Heart right ventricle (tissue), 16 donors: ENCODE measurements around the gene SEPTIN10. TPM values are rescaled to one million over a fixed set of nuclear protein-coding genes. Genes with fewer than 3 reads are reported as not detected.

ENCODE experiments used
- ATAC-seq, 8 donors: fragments of 200-7000 bp; cut with Tn5 transposase; one replicate each; pipeline ENCODE4 v1.9.1; 2020; ENCODE audit warnings: mild to moderate bottlenecking in 8 of 8, moderate library complexity in 8 of 8, moderate number of reproducible peaks in 1 of 8
- DNase-seq, 2 donors: peaks; one replicate each; pipeline ENCODE4 v3.0.0-alpha.2; 2020
- H3K27ac ChIP-seq, 10 donors: fragments of 200-600 bp; sonication (generic) in 2 of 10; one replicate each; pipeline versions ENCODE4 v1.5.0 to v1.8.0; 2020 to 2022; ENCODE audit warnings: mild to moderate bottlenecking in 3 of 10
- H3K27me3 ChIP-seq, 7 donors: fragments of 200-600 bp; one replicate each; pipeline ENCODE4 v1.8.0; 2021 to 2022; ENCODE audit warnings: mild to moderate bottlenecking in 2 of 7
- H3K36me3 ChIP-seq, 9 donors: fragments of 200-600 bp; sonication (generic) in 1 of 9; one replicate each; pipeline versions ENCODE4 v1.5.0 to v1.8.0; 2020 to 2022; ENCODE audit warnings: mild to moderate bottlenecking in 2 of 9
- H3K4me1 ChIP-seq, 9 donors: fragments of 200-600 bp; sonication (generic) in 1 of 9; one replicate each; pipeline versions ENCODE4 v1.5.0 to v1.8.0; 2020 to 2022; ENCODE audit warnings: mild to moderate bottlenecking in 4 of 9
- H3K4me3 ChIP-seq, 10 donors: fragments of 200-600 bp; sonication (generic) in 2 of 10; one replicate each; pipeline versions ENCODE4 v1.5.0 to v1.8.0; 2020 to 2022; ENCODE audit warnings: mild to moderate bottlenecking in 7 of 10, moderate library complexity in 2 of 10
- H3K9me3 ChIP-seq, 11 donors: fragments of 200-600 bp in 10 of 11; sonication (generic) in 2 of 11; one replicate each; pipeline versions ENCODE4 v1.5.0 to v1.8.0; 2013 to 2022; ENCODE audit warnings: mild to moderate bottlenecking in 2 of 11, control low read depth in 1 of 11, moderate library complexity in 1 of 11
- CTCF ChIP-seq, 9 donors: fragments of 200-600 bp; sonication (generic) in 2 of 9; IDR thresholded peaks; one replicate each; pipeline versions ENCODE4 v1.5.0 to v1.8.0; 2021 to 2022; ENCODE audit warnings: antibody characterized with exemption in 9 of 9, mild to moderate bottlenecking in 5 of 9, moderate library complexity in 1 of 9
- WGBS, 2 donors: extraction: QIAGEN DNeasy Blood & Tissue Kit; methylation state at CpG; one replicate each; pipeline ENCODE4 v1.1.7; 2013; ENCODE audit warnings: inconsistent platforms in 1 of 2; 5-methylcytosine and 5-hydroxymethylcytosine counted together
- intact Hi-C, 10 donors: fragments of 100-400 bp; cut with DNase I; formaldehyde crosslinking; loops; one replicate each; pipeline versions ENCODE4 v1.11.1 to v1.14.2; 2022
- polyA plus RNA-seq, 2 donors: library from polyadenylated mRNA; stranded (reverse); fragments of 200-250 nt; gene quantifications; one replicate each; pipeline ENCODE4 v1.2.3, GENCODE V29; 2013
- total RNA-seq, 10 donors: library from RNA; stranded (reverse); fragmentation: NEBNext Ultra II Directional in 3 of 10; extraction: Animal tissue kit (Norgen Biotek cat#: 25700) in 3 of 10; gene quantifications; one replicate each; pipeline versions ENCODE4 v1.2.1 to v1.2.4, GENCODE V29; 2021 to 2023
- donor health status: Arrhythmogenic right ventricular cardiomyopathy.
- donor health status: ischemic (EF 13 %, LVEDD 7.1; RV severe dilation, severe dysfunction).
- donor health status: healthy with polysubstance abuse.
- donor health status: DM: no; HTN: yes; CAD: no.
- donor health status: DM: no; HTN: no; CAD: no.
- donor health status: ischemic (EF 25% LVEDD 6.9; RV normal size, moderate dysfunction).
- donor health status: ischemic (EF 25% LVEDD 5.7; RV mildly dilated, moderate dysfunction).
- donor health status: healthy.
- donor health status: DM: yes; HTN: yes; CAD: no.
- donor health status: Ischemic cardiomyopathy.
- donor health status: ischemic (EF 35%, LVEDD 5.7; RV mildly dilated, moderate dysfunction).
- donor health status: nonischemic (EF 11% LVEDD 7.7; RV severe dilation, severe dysfunction).
- donor health status: DM: yes; HTN: yes; CAD: no.
- donor health status: PGD.
- donor health status: ischemic (EF 29% LVEDD 5.4; RV normal size, mild dysfunction).
- donor health status: nonischemic (EF 23%, LVEDD 6.1; RV moderate dilation, normal function).

The SEPTIN10 gene
- total and polyA plus RNA-seq, 12 donors: 20.9 to 61.0 (median 50.1) TPM

- Histone ChIP-seq H3K27ac (peak overlapping the region in 7 of 10 donors; percentile 56 to 79 (median 67)), H3K4me3 (no peak overlapping the region), H3K36me3 (no peaks in the 10 kb centered on the region), H3K27me3 (no peaks in the 10 kb centered on the region), H3K9me3 (peaks cover 0 to 5% (median 0%) of the 10 kb centered on the region in 11 donors), H3K4me1 (peaks cover 0 to 14% (median 4%) of the 10 kb centered on the region in 9 donors)
- intact Hi-C loops: loop anchor here in 1 of 10 donors (10.0 kb wide), 1 partner anchor 229 kb away; no protein-coding TSS in a partner anchor
- DNase-seq (no peak), ATAC-seq (peak in 7 of 8 donors; percentile 49 to 75 (median 54))
- no peak for TF ChIP-seq CTCF (IDR thresholded peaks at IDR 0.05)
- 71 to 77% methylated on average over 20 of the region's 20 CpGs for WGBS, 2 donors
Measured at GRCh38 chr2:109513749-109514588, 99.8 kb downstream of the SEPTIN10 start.

GRCh38 chr2:109513230-109513629, 100.5 kb downstream of the SEPTIN10 start:
- no peak for ATAC-seq

GRCh38 chr2:109512076-109512475, 101.7 kb downstream of the SEPTIN10 start:
- H3K4me3 ChIP-seq: no peak overlapping the region

More at GRCh38 chr2:109513230-109513629, 100.5 kb downstream of the SEPTIN10 start:
- peaks cover 0 to 14% (median 4%) of the 10 kb centered on the region in 9 donors for H3K4me1 ChIP-seq
- DNase-seq: no peak
- peaks cover 0 to 5% (median 0%) of the 10 kb centered on the region in 11 donors for H3K9me3 ChIP-seq
- 96 to 98% methylated on average over 5 of the region's 5 CpGs for WGBS, 2 donors
- intact Hi-C loops: loop anchor here in 1 of 10 donors (10.0 kb wide), 1 partner anchor 228 kb away; no protein-coding TSS in a partner anchor
- H3K27me3 ChIP-seq: no peaks in the 10 kb centered on the region
- no peak overlapping the region for H3K27ac ChIP-seq
- TF ChIP-seq CTCF (IDR thresholded peaks at IDR 0.05): no peak
- H3K36me3 ChIP-seq: no peaks in the 10 kb centered on the region
- H3K4me3 ChIP-seq: no peak overlapping the region

More at GRCh38 chr2:109512076-109512475, 101.7 kb downstream of the SEPTIN10 start:
- Histone ChIP-seq H3K4me1 (peaks cover 0 to 14% (median 4%) of the 10 kb centered on the region in 9 donors), H3K36me3 (no peaks in the 10 kb centered on the region), H3K9me3 (peaks cover 0 to 5% (median 0%) of the 10 kb centered on the region in 11 donors), H3K27me3 (no peaks in the 10 kb centered on the region), H3K27ac (no peak overlapping the region)
- intact Hi-C loops: loop anchor here in 1 of 10 donors (10.0 kb wide), 1 partner anchor 227 kb away; no protein-coding TSS in a partner anchor
- DNase-seq (no peak), ATAC-seq (no peak)
- TF ChIP-seq CTCF (IDR thresholded peaks at IDR 0.05): no peak
- WGBS, 2 donors: 84 to 95% methylated on average over 5 of the region's 5 CpGs
